ENCODE measurements around the gene TNFAIP8L2. TPM values are rescaled to one million over a fixed set of nuclear protein-coding genes. Genes with fewer than 3 reads are reported as not detected.

The TNFAIP8L2 gene
- total and polyA plus RNA-seq, 2 of the 8 experiments (the other 6 are each of a cell fraction or from before 2014, with no cell fraction given) = not detected

DNA sequence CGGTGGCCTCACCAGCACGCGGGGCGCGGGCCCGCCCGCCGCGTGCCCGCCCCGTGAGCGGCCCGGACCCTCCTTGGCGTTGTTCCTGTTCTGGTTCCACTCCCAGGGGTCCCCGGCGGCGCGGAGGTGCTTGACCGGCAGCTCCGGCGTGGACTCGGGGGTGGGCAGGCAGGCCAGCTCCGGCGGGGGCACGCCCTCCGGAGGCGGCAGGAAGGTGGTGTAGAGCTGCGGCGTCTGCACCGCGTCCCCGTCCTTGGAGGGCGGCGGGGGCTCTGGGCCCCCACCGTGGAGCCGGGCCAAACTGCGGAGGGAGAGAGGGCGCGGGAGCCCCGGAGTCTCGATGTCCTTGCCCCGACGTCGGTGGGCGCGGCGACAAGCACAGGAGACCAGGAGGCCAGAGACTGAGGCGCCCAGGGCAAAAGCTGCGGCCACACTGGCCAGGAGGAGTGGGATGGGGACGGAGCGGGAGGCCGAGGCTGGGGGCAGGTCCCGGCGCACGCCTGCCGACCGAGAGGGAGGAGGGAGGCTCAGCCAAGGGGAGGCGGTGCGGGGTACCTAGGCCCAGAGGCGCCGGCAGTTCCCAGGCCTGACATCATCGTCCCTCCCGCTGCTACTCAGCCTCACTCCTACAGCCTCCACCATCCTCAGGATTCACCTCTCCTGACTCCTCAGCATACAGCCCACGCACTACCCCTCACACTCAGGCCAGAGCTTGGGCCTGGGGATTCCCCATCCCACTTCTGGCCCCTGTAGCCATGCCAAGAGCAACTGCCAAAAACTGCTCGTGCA lies 23.2 kb upstream of the TNFAIP8L2 start (continued):
- TF ChIP-seq, protein P1, sequence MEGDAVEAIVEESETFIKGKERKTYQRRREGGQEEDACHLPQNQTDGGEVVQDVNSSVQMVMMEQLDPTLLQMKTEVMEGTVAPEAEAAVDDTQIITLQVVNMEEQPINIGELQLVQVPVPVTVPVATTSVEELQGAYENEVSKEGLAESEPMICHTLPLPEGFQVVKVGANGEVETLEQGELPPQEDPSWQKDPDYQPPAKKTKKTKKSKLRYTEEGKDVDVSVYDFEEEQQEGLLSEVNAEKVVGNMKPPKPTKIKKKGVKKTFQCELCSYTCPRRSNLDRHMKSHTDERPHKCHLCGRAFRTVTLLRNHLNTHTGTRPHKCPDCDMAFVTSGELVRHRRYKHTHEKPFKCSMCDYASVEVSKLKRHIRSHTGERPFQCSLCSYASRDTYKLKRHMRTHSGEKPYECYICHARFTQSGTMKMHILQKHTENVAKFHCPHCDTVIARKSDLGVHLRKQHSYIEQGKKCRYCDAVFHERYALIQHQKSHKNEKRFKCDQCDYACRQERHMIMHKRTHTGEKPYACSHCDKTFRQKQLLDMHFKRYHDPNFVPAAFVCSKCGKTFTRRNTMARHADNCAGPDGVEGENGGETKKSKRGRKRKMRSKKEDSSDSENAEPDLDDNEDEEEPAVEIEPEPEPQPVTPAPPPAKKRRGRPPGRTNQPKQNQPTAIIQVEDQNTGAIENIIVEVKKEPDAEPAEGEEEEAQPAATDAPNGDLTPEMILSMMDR (IDR thresholded peaks at IDR 0.05; ENCODE audit: control extremely low read depth in 1 of 3, insufficient read depth in 1 of 3, low read depth in 1 of 3, low read length in 3 of 3) = peak in 2 of 3 experiments; percentile 18 to 35; a peak in 2 of 4 replicates
- TF ChIP-seq SIX5 (IDR thresholded peaks at IDR 0.05; ENCODE audit: low read depth, low read length) = no peak
- TF ChIP-seq NANOG (IDR thresholded peaks at IDR 0.05; ENCODE audit: insufficient read depth, low read depth, low read length, poor library complexity, severe bottlenecking) = no peak
- TF ChIP-seq HDAC2 (IDR thresholded peaks at IDR 0.05; ENCODE audit: borderline replicate concordance in 1 of 2, low read depth in 2 of 2, low read length in 2 of 2) = no peak
- TF ChIP-seq RFX5 (IDR thresholded peaks at IDR 0.05; ENCODE audit: borderline replicate concordance, low read depth, low read length) = no peak
- peak; percentile 31; the same call in 1 of the 2 replicates for TF ChIP-seq TBP (IDR thresholded peaks at IDR 0.05; ENCODE audit: low read depth, low read length)
- TF ChIP-seq CHD2 (IDR thresholded peaks at IDR 0.05; ENCODE audit: low read length) = no peak
- TF ChIP-seq, protein P2, sequence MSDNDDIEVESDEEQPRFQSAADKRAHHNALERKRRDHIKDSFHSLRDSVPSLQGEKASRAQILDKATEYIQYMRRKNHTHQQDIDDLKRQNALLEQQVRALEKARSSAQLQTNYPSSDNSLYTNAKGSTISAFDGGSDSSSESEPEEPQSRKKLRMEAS (IDR thresholded peaks at IDR 0.05) = no peak
- TF ChIP-seq KDM5A (IDR thresholded peaks at IDR 0.05; ENCODE audit: low read length) = no peak
- TF ChIP-seq KDM1A (IDR thresholded peaks at IDR 0.05; ENCODE audit: borderline replicate concordance, low read length) = 0 out of 2 replicates have a peak, but pooled peaks have one; percentile 14
- no peak for TF ChIP-seq FOSL1 (IDR thresholded peaks at IDR 0.05; ENCODE audit: insufficient read depth, low read depth, low read length)
- TF ChIP-seq RAD21 (IDR thresholded peaks at IDR 0.05 in 1 of 2, conservative IDR thresholded peaks at IDR 0.05 in 1 of 2; ENCODE audit: low read depth in 2 of 2, low read length in 2 of 2) = 0 out of 4 replicates have a peak, but pooled peaks of 1 of the 2 experiments have one; percentile 3
- TF ChIP-seq, protein P3, sequence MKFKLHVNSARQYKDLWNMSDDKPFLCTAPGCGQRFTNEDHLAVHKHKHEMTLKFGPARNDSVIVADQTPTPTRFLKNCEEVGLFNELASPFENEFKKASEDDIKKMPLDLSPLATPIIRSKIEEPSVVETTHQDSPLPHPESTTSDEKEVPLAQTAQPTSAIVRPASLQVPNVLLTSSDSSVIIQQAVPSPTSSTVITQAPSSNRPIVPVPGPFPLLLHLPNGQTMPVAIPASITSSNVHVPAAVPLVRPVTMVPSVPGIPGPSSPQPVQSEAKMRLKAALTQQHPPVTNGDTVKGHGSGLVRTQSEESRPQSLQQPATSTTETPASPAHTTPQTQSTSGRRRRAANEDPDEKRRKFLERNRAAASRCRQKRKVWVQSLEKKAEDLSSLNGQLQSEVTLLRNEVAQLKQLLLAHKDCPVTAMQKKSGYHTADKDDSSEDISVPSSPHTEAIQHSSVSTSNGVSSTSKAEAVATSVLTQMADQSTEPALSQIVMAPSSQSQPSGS (IDR thresholded peaks at IDR 0.05; ENCODE audit: low read length) = no peak
- TF ChIP-seq TAF7 (optimal IDR thresholded peaks at IDR 0.05; ENCODE audit: borderline replicate concordance, low read depth, low read length) = no peak
- TF ChIP-seq SAP30 (IDR thresholded peaks at IDR 0.05; ENCODE audit: insufficient read depth, insufficient replicate concordance, low read length) = no peak
- 0 out of 2 replicates have a peak, but pooled peaks have one; percentile 19 for TF ChIP-seq JUND (IDR thresholded peaks at IDR 0.05; ENCODE audit: low read length)
- TF ChIP-seq RBBP5 (IDR thresholded peaks at IDR 0.05; ENCODE audit: borderline replicate concordance, low read depth, low read length) = peak; percentile 45; the same call in 1 of the 2 replicates

Measured in H1 (cell line).